ENCODE data around the gene PNPLA7.

DNA sequence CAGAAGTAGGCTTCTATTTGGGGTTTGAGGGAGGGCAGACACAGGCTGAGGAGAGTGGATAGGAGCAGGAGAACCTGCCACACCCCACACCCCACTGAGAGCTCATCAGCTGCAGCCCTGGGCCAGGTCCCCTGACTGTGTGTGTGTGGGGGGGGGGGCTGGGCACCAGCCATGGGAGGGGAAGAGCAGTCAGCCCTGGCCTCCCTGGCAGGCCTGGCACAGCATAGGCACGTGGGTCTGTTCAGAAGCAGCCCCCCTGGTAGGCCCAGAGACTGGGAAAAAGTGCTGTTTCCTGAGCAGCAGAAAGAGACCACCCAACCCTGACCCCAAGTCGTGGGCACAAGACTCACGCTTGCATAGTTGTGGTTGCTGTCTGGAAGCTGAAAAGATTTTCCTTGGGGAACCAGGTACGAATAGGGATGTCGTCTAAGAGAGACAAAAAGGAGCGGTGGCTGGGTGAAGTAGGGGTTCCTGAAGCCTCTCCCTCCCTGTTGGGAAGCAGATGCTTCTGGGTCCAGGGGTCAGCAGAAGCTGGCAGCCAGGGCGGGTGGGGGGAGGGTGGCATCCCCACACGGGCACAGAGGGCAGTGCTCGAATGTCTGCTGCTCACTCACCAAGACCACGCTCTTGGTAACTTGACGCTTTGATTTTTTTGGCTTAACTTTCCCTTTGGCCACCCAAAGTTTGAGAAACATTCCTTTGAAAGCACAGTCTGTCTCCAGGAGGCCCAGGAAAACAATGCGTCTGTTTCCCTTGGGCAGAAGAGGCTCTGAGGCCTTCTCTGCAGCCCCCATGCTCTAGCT lies 93.9 kb downstream of the PNPLA7 start:
- TF ChIP-seq CTCF (IDR thresholded peaks at IDR 0.05) (no peak), POLR2AphosphoS5 (IDR thresholded peaks at IDR 0.05) (no peak), POLR2A (IDR thresholded peaks at IDR 0.05) (no peak)
